HG03469 (cell line): ENCODE data around the gene LRMDA.

Experiments used
- ATAC-seq: cut with Tn5 transposase; IDR thresholded peaks from one replicate; pipeline ENCODE4 v1.9.1; 2021; ENCODE audit warnings: mild to moderate bottlenecking, moderate library complexity, moderate number of reproducible peaks; ENCODE audit not compliant: unreplicated experiment

Gene LRMDA

GRCh38 chr10:75531571-75532031, 100.2 kb downstream of the LRMDA start:
- ATAC-seq, result no peak

GRCh38 chr10:75532253-75532924, 101.0 kb downstream of the LRMDA start:
- no peak for ATAC-seq

- no peak for ATAC-seq
Measured at GRCh38 chr10:75538144-75538543, 106.7 kb downstream of the LRMDA start.

- no peak for ATAC-seq
Measured at GRCh38 chr10:75538765-75539164, 107.3 kb downstream of the LRMDA start.

GRCh38 chr10:75540357-75540966, 109.0 kb downstream of the LRMDA start:
- no peak for ATAC-seq

GRCh38 chr10:75540981-75541380, 109.6 kb downstream of the LRMDA start:
- no peak for ATAC-seq

GRCh38 chr10:75541411-75541810, 110.0 kb downstream of the LRMDA start:
- ATAC-seq, result no peak

- no peak for ATAC-seq
Measured at GRCh38 chr10:75542084-75542483, 110.7 kb downstream of the LRMDA start.

GRCh38 chr10:75542906-75543305, 111.5 kb downstream of the LRMDA start:
- ATAC-seq, result no peak

GRCh38 chr10:75544386-75544785, 113.0 kb downstream of the LRMDA start:
- no peak for ATAC-seq

- no peak for ATAC-seq
Measured at GRCh38 chr10:75544993-75545706, 113.7 kb downstream of the LRMDA start.

- no peak for ATAC-seq
Measured at GRCh38 chr10:75546004-75546403, 114.6 kb downstream of the LRMDA start.

GRCh38 chr10:75547391-75548298, 116.2 kb downstream of the LRMDA start:
- ATAC-seq, result no peak

GRCh38 chr10:75548356-75548755, 116.9 kb downstream of the LRMDA start:
- ATAC-seq, result no peak

GRCh38 chr10:75550191-75550590, 118.8 kb downstream of the LRMDA start:
- no peak for ATAC-seq

GRCh38 chr10:75552171-75552570, 120.7 kb downstream of the LRMDA start:
- no peak for ATAC-seq

GRCh38 chr10:75553550-75553949, 122.1 kb downstream of the LRMDA start:
- no peak for ATAC-seq

- ATAC-seq, result no peak
Measured at GRCh38 chr10:75555323-75555722, 123.9 kb downstream of the LRMDA start.

GRCh38 chr10:75556320-75556719, 124.9 kb downstream of the LRMDA start:
- no peak for ATAC-seq

- peak; percentile 74 for ATAC-seq
Measured at GRCh38 chr10:75565286-75566251, 134.1 kb downstream of the LRMDA start.
